GM21619 (cell line): Measurements from ENCODE around the gene TANGO2.

ENCODE experiments used
- ATAC-seq: cut with Tn5 transposase; IDR thresholded peaks from one replicate; pipeline ENCODE4 v1.9.1; 2021; ENCODE audit not compliant: unreplicated experiment

TANGO2 gene

DNA sequence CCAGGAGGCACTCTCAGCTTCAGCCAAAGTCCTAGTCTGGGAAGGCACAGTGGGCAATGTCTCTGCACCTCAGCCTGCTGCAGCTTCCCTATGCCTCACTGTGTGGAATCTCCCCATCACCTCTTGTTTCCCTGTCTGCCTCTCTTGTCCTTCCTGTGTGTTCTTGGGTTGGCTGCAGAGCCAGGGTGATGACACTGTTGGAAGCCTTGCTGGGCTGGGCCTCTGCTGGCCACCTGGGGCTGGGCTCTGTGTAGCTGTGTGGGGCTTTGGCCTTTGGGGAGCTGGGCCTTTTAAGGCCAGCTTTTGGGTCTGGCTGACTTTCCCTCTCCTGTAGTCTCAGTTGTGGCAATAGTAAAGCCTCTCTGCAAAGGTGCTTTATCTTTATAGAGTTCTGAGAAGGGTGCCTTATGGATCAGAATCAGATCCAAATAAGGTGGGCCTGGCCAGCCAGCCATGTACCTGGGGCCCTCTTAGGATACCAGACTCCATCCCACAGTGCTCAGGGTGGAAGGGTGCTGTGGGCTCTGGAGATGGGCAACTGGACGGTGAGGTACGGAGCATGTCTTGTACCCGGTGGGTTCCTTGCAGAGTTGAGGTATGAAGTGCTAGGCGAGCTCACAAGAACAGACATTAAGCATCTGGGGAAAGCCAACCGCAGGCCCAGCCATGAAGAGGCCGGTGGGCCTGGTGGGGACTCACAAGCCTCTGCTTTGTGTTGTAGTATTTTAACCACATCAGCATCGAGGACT is 84.7 kb downstream of the TANGO2 start:
- ATAC-seq = no peak

DNA sequence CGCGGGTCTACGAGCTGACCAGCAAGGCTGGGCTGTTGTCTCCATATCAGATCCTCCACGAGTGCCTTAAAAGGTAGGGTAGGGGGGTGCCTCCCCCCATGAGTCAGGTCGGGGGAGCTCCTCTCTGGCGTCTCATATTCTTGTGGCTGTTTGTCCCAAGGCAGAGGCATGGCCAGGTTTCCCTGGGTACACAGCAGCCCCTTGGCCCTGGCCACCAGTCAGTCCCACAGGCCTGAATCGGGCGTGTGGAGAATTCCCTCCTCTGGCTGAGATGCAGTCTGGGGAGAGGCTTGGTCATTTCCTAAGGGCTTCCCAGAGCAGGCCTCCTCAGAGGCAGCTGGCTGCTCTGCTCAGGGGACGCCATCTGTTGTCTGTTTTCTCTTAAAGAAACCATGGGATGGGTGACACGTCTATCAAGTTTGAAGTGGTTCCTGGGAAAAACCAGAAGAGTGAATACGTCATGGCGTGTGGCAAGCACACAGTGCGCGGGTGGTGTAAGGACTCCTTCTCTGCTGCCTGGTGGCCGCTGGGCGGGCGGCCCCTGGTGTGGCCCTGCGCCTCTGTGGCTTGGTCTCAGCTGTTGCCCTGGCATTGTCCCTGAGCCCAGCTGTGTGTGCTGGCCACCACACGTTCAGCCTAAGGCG is 85.4 kb downstream of the TANGO2 start:
- ATAC-seq = no peak

DNA sequence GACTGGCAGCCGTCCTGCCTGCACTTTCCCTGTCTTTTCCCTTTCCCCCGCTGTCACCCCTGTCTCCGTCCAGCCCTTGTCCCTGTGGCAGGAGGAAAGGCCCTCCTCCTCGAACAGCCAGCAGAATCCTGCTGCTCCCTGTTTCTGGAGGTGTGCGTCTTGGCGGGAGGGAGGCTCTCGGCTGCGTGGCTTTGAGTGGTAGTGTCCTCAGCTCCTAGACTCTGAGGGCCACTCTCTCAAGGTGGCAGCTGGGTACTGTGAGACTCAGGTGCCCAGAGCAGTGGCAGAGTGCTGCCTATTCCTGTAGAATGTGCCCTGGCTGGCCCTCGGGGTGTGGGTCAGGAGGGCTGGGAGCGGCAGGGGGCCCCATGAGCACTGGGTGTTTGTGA is 85.9 kb downstream of the TANGO2 start:
- no peak for ATAC-seq

DNA sequence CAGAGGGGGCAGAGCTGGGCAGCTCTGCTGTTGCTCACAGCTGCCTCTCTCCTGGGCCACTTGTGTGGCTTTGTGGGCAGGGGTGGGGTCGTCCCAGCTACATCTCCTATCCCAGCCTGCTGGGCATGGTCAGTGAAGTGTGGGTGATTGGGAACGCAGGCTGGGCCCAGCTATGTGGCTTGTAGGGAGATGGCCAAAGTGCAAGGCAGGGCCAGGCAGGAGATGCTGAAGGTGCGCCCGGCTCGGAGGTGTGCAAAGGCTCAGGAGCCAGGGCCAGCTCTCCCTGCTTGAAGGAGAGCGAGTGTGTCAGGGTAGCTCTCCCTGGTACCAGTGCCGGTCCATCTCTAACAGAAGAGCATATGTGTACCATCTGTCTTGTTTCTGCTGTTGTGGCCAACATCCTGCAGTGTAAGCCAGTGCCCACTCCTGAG is 86.6 kb downstream of the TANGO2 start:
- ATAC-seq = no peak

DNA sequence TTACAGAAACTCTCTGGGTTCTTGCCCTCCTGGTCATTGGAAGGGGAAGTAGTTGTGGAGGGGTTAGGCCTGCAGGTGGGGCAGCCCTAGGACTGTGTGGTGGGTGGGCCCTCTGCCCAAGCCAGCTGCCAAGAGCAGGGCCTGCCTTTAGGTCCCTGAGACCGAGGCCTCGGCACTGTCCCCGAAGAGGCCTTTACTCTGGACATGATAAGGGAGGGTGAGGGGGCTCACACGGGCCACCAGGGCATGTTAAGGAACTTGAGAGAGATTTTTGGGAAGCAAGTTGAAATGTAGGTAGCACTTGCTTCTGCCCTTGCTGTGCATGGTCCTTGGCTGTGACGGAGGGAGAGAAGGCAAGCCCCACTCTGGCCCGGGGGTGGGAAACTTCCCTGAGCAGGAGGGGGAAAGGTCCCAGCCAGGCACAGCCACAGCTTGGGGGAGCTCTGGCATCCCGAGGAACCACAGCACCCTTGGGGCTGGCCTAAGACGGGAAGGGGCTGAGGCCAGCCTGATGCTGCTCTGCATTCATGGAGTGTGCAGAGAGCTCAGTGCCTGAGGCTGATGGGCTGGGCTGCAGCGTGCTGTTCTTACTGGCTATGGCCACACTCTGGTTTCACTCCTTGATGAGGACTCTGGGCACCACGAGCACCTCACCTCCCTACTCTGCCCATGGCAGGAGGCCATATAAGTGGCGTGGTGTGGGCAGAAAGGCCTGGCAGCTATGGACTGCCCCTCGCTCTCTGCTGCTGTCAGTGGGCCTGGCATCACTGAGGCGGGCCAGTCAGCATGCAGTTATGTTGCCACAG is 87.2 kb downstream of the TANGO2 start:
- no peak for ATAC-seq

DNA sequence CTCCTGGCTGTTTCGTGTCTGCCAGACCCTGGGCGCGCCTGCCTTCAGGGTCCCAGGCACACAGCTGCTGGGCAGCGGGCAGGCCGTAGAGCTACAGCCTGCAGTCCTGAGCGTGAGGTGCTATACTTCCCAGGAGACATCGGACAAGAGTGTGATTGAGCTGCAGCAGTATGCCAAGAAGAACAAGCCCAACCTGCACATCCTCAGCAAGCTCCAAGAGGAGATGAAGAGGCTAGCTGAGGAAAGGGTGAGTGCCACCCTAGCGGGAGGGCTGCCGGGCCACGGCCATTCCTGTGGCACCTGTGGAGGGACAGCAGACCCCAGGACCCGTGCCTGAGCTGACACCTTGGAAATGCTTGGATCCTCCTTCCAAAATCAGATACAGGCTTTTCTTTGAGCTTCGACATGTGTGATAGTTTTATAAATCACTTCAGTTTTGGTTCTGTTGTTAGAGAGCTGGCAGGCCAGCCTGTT is 87.9 kb downstream of the TANGO2 start:
- no peak for ATAC-seq

DNA sequence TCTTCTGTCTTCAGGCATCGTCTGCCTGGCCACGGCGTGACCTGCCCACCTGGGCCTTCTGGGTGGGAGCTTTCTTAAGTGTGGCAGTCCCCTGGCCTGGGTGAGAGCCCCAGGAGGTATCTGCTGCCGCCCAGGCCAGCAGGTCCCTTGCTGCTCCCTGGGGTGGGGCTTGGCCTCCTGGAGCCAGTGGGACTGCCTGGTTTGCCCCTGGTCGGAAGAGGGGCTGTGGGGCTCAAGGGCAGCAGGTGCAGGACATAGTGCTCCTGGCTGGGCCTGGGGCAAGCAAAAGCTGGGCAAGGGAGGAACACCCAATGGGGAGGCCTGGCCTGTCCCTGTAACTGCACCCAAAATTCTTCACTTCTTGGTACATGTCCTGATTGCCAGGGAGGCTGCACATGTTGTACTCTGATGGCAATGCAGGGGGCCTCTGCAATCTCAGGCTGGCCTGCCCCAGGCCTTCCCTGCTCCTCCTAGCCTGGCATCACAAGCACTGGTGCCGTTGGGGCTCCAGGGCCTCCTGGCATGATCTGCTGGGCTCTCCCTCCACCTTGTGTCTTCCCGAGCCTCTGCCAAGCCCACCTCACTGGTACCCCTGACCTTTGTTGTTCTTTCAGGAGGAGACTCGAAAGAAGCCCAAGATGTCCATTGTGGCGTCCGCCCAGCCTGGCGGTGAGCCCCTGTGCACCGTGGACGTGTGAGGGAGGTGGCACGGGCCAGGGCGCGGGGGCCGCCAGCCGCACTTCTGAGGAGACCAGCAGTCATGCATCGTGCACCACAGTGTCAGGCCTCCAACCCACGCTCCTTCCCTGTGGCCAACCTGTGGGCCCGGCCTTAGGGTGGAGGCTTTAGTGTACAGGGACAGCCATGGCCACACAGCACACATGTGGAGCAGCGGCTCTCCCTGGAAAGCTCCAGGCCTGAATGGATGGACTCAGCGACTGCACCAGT is 88.8 kb downstream of the TANGO2 start:
- ATAC-seq = no peak

DNA sequence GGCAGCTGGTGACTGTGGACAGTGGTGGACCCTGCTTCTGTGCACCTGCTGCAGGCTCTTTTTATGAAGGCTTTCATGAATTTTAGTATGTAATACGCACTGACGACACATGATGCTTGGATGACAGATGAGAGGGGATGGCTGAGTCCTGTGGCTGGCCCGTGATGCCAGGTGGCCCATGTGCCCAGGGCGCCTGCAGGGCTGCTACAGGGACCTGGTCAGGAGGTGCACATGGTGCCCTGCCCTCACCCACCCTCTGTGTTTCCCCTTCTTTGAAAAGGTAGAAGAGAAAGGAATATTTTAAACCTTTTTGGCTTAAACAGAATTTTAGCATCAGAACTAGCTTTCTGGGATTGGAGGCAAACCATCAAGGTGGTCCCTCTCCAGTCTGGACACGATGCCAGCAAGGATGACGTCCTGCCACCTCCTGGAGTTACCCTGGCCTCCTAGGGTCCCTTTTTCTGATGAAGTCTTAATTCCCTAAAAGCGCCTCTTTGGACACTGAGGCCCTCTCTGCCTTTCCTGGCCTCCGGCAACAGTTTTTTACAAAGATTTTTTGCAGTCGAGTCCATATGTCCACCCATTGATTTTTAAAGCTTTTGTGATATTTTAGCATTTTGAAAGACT is 89.6 kb downstream of the TANGO2 start:
- ATAC-seq = no peak

DNA sequence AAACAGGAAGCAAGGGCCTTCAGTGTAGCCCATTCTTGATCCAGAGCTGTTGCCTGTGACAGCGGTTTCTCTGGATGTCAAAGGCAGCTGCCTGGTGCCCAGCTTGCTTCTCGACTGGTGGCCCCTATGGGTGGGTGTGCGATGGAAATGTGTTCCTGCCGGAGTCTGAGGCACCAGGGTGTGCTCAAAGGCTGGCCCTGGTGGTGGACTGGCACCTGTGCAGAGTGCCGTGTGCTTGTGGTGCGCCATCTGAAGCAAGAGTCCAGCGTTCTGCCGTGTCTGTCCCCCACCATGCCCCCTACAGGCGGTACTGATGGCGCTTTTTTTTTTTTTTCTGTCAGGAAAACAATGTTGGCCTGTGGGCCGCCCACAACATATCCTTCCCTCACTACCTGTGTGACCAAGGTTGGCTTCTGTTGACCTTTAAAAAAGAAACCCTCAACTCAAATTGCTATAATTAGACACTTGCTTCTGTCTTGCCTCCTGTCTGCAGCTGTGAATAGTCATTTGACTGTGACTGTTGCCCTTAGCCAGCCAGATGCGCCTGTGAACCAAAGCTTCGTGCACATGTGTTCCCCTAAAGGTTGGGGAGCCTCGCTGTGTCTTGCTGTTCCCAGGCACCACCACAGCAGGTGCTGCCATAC is 90.3 kb downstream of the TANGO2 start:
- ATAC-seq = no peak

DNA sequence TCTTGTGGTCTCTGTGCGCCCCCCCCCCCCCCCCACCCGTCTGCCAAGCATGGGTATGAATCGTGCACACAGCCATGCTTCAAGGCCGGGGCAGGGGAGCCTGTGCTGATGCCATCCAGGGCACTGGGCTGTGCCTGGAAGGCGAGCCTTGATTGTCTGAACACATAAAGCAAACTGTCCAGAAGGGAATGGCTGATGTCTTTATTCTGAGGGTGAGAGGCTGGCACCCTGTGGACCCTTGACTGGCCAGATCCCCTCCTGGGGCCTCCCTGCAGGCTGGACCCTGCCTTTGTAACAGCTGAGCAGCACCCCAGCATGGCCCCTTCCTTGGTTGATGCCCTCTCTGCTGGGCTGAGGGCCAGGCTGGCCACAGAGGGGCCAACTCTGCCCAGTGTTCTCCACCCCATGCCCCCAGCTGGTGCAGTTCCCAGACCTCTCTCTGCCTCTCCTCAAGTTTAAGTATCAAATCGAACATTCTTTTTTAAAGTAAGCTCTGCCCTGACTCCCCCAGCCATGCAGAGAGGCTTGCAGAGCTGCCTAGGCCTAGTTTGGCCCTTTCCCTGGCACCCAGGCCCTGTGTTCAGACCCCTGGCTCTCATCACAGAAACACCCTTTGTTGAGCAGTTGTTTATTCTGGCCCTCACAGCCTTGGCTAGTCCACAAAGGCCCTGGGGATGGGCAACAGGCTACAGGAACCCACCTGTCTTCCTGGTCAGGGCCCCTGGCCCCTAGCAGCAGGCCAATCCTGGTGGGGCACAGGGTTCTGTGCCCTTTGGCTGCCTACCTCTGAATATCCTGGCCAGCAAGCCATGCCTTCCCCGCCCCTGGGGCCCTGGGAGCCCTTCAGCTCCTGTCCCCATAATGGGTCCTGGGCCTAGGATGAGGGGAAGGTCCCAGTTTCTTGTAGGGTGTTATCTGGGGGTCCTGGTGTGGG is 91.0 kb downstream of the TANGO2 start:
- ATAC-seq = no peak

DNA sequence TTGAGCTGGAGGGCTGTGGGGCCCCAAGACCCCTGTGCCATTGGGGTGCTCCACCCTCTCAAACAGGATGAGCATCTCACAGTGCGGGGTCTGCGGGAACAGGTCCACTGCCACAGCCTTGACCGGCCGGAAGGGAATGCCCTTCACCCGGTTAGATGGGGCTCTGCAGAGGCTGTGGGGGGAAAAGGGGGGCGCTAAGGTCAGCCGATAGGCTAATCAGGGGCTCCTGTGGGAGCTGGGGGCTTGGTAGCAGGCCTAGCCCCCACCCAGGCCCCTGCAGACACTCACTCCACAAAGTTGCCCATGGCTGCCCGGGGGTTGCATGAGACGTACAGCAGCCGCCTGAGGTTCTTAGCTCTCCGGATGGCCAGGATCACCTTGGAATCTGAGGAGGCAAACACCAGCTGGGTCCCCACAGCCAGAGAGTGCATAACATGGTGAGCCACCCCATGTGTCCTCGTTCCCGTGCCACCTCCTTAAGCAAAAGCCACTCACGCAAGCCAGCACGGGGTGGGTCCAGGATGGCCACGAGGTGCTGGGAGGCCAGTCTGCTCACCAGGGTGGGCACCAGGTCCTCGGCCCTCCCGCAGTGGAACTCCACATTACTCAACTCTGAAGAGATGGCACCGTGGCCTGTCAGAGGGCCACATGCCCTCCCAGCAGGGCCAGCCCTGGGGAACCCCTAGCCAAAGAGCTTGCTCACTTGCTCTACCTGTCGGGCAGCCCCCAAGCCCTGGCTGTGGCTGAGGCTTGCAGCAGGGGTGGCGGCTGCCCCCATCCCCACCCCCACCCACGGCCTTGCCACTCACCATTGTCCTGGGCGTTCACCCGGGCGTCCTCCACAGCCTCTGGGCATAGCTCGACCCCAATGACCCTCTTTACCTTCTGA is 92.0 kb downstream of the TANGO2 start:
- ATAC-seq = no peak

DNA sequence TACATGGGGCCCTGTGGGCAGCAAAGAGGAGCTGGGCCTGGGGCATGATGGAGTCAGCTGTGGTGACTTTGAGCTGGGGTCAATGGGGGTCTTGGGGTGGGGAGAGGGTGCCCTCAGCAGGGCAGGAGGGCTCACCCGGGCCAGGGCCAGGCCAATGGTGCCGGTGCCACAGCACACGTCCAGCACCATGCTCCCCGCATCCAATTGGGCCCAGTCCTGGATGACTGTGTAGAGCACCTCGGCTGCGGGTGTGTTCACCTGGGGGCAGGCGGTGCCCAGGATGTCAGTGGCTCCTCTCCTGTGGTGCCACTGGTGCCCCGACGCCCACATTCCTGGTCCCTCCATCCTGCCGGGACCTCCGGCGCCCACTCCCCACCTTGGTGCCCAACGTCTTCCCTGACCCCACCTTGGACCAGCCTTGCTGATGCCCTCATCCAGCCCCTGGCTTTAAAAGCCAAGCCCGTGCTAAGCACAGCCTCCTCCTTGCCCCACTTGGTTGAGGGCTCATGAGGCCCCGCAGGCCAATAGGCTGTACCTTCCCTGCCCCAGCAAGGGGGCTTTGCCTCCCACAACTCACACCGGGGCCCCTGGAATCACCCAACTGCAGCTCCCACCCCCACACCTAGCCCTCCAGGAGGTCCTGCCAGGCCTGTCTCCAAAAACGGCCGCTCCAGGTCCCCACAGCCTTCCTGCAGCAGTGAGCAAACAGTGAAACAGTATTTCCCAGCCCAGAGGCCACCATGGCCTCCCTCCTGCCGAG is 92.8 kb downstream of the TANGO2 start:
- no peak for ATAC-seq

DNA sequence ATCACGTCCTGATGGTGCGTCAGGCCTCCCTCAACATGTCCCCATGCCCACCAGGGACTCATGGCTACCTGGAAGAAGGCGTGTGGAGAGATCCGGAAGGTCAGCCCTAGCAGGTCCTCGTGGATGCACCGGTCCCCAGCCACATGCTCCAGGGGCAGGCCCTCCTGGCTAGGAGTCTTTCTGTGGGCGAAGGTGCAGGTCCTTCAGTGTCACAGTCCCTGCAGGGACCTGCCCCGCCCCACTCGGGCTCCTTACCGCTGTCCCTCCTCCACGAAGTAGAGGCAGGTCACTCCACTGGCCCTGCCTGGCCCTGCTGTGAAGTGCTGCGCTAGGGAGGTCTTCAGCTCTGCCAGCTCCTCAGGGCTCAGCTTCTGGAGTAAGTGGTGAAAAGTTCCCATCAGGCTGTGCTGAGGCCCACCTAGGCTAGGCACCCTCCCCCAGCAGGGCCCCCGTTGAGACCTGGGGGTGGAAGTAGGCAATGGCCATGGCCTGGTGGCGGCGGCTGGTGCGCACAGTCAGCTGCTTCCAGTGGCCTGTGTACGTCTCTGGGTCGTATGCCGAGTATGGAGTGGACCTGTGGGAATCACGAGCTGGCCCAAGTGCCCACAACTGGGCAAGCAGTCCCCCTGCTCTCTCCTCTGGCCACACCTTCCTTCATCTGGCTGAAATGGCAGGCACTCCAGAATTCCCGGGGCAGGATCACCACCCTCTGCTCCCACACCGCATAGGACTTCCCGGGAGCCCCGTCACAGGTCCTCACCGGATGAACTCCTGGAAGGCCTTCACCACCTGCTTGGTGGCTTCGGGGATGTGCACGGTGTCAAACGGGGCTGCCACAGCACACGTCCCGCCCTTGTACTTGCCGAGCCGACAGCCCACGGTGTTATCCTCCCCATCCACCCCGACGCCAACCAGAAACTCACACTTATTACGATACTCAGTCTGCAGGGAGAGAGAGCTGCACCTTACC is 93.9 kb downstream of the TANGO2 start:
- no peak for ATAC-seq

DNA sequence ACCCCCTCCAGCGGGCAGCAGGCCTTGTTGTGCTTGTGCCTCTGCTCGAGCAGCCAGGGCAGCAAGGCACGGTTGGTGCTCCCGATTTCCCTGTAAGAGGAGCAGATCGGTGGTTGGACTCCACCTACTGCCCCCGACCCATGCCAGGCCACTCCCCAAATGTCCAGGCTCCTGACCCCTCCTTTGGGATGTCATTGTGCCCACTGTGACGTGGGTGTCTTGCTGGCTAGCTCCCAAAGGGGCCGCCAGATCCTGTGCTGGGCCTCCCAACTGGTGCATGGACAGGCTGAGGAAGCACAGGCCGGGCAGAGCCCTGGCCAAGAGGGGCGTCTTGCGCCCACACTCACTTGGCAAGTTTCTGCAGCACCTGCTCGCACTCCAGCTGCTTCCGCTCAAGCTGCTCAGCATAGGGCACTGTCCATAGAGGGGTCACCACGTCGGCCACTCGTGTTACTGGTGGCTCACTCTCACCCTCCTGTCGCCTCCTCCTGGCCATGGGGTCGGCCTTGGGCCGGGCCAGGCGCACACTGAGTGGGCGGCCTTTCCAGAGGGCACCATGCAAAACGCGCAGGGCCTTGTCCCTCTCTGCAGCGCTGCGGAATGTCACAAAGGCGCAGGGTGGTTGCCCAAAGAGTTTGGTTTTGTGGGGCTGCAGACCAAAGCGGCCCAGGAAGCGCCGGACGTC is 94.9 kb downstream of the TANGO2 start, which contains the start of gene RANBP1:
RANBP1 (plus strand) TSS at position 414 of the 685 bp plus-strand sequence; CDS start at position 495, 81 bp downstream.
- ATAC-seq = no peak

DNA sequence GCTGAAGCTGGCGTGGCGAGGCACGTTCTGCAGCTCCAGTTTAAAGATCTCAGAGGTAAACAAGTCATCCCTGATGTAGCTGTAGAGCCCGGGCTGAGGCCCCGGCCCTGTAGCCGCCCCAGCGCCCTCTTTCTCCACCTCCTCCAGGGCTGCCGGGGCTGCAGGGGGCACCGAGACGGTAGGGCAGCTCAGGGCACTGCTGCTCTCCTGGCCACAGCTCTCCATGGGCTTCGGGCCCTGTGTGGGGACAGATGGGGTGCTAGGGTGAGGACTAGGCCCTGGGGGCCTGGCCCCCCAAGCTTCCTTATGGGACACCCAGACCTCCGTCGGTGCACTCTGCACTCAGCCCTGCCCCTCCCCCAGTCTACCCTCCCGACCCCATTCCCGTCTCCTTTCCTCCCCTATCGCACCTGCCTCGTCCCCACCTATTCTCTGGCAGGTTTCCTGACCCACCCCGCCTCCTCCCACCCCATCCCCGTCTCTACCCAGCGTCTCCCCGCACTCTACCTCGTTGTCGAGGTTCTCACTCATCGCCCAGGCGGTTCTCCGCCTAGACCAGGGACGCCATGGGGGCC is 95.6 kb downstream of the TANGO2 start:
- no peak for ATAC-seq
